ES-I3 (cell line): ENCODE results near the gene ADSS1.
A peak's percentile ranks its signal among the peaks of the same experiment; 100 is the strongest.

Experiments
- H3K36me3 ChIP-seq: 2 replicates; pipeline ENCODE4 v1.6.1; 2013; ENCODE audit warnings: mild to moderate bottlenecking, low read length, control low read depth, moderate library complexity; ENCODE audit not compliant: insufficient read depth
- H3K4me1 ChIP-seq: 2 replicates; pipeline ENCODE4 v1.6.1; 2013; ENCODE audit warnings: mild to moderate bottlenecking, control low read depth, low read length; ENCODE audit not compliant: insufficient read depth
- H3K9ac ChIP-seq: 2 replicates; pipeline ENCODE4 v1.6.1; 2013; ENCODE audit warnings: low read depth, mild to moderate bottlenecking, low read length, moderate library complexity
- H3K9me3 ChIP-seq: 2 replicates; pipeline ENCODE4 v1.6.1; 2013; ENCODE audit warnings: mild to moderate bottlenecking, low read length, moderate library complexity; ENCODE audit not compliant: control insufficient read depth, insufficient read depth

Gene ADSS1

GRCh38 chr14:104700225-104700651, 23.8 kb upstream of the ADSS1 start:
- Histone ChIP-seq H3K4me1 (peaks cover 16% of the 10 kb centered on the region; the same call in 1 of the 2 replicates), H3K36me3 (peaks cover 6% of the 10 kb centered on the region; the same call in 1 of the 2 replicates), H3K9ac (no peak overlapping the region), H3K9me3 (peaks cover 6% of the 10 kb centered on the region; the same call in 1 of the 2 replicates)

GRCh38 chr14:104700747-104701217, 23.2 kb upstream of the ADSS1 start:
- Histone ChIP-seq H3K36me3 (peaks cover 6% of the 10 kb centered on the region; the same call in 1 of the 2 replicates), H3K4me1 (peaks cover 13% of the 10 kb centered on the region; the same call in 1 of the 2 replicates), H3K9me3 (peaks cover 6% of the 10 kb centered on the region; the same call in 1 of the 2 replicates), H3K9ac (peak overlapping the region; percentile 10; the same call in 1 of the 2 replicates)

- Histone ChIP-seq H3K36me3 (no peaks in the 10 kb centered on the region; the same call in none of the 2 replicates), H3K4me1 (peaks cover 12% of the 10 kb centered on the region; the same call in 1 of the 2 replicates), H3K9ac (no peak overlapping the region), H3K9me3 (peaks cover 6% of the 10 kb centered on the region; the same call in 1 of the 2 replicates)
Measured at GRCh38 chr14:104701383-104702076, 22.5 kb upstream of the ADSS1 start.

- peaks cover 6% of the 10 kb centered on the region; the same call in 1 of the 2 replicates for H3K9me3 ChIP-seq
- H3K36me3 ChIP-seq, result no peaks in the 10 kb centered on the region; the same call in none of the 2 replicates
- H3K9ac ChIP-seq, result no peak overlapping the region
- peaks cover 18% of the 10 kb centered on the region; the same call in 1 of the 2 replicates for H3K4me1 ChIP-seq
Measured at GRCh38 chr14:104702106-104702505, 21.9 kb upstream of the ADSS1 start.

- Histone ChIP-seq H3K4me1 (peaks cover 15% of the 10 kb centered on the region; the same call in 1 of the 2 replicates), H3K36me3 (no peaks in the 10 kb centered on the region; the same call in none of the 2 replicates), H3K9me3 (peaks cover 6% of the 10 kb centered on the region; the same call in 1 of the 2 replicates), H3K9ac (no peak overlapping the region)
Measured at GRCh38 chr14:104702673-104703072, 21.4 kb upstream of the ADSS1 start.

- H3K36me3 ChIP-seq, result no peaks in the 10 kb centered on the region; the same call in none of the 2 replicates
- H3K9ac ChIP-seq, result no peak overlapping the region
- H3K4me1 ChIP-seq, result peaks cover 14% of the 10 kb centered on the region; the same call in 1 of the 2 replicates
- H3K9me3 ChIP-seq, result peaks cover 6% of the 10 kb centered on the region; the same call in 1 of the 2 replicates
Measured at GRCh38 chr14:104703269-104703668, 20.8 kb upstream of the ADSS1 start.

GRCh38 chr14:104704252-104704651, 19.8 kb upstream of the ADSS1 start:
- Histone ChIP-seq H3K36me3 (no peaks in the 10 kb centered on the region; the same call in none of the 2 replicates), H3K9me3 (peaks cover 6% of the 10 kb centered on the region; the same call in 1 of the 2 replicates), H3K4me1 (peaks cover 15% of the 10 kb centered on the region; the same call in 1 of the 2 replicates), H3K9ac (no peak overlapping the region)

GRCh38 chr14:104705340-104706047, 18.5 kb upstream of the ADSS1 start:
- no peaks in the 10 kb centered on the region; the same call in none of the 2 replicates for H3K36me3 ChIP-seq
- peaks cover 15% of the 10 kb centered on the region; the same call in 1 of the 2 replicates for H3K4me1 ChIP-seq
- peaks cover 6% of the 10 kb centered on the region; the same call in 1 of the 2 replicates for H3K9me3 ChIP-seq
- H3K9ac ChIP-seq, result no peak overlapping the region

- Histone ChIP-seq H3K4me1 (peaks cover 15% of the 10 kb centered on the region; the same call in 1 of the 2 replicates), H3K36me3 (no peaks in the 10 kb centered on the region; the same call in none of the 2 replicates), H3K9me3 (peaks cover 6% of the 10 kb centered on the region; the same call in 1 of the 2 replicates), H3K9ac (no peak overlapping the region)
Measured at GRCh38 chr14:104706733-104707607, 17.1 kb upstream of the ADSS1 start.

- peaks cover 6% of the 10 kb centered on the region; the same call in 1 of the 2 replicates for H3K9me3 ChIP-seq
- H3K4me1 ChIP-seq, result peaks cover 15% of the 10 kb centered on the region; the same call in 1 of the 2 replicates
- no peak overlapping the region for H3K9ac ChIP-seq
- no peaks in the 10 kb centered on the region; the same call in 1 of the 2 replicates for H3K36me3 ChIP-seq
Measured at GRCh38 chr14:104707608-104708595, 16.1 kb upstream of the ADSS1 start.

GRCh38 chr14:104708606-104709268, 15.3 kb upstream of the ADSS1 start:
- Histone ChIP-seq H3K9ac (no peak overlapping the region), H3K9me3 (peaks cover 6% of the 10 kb centered on the region; the same call in 1 of the 2 replicates), H3K36me3 (no peaks in the 10 kb centered on the region; the same call in 1 of the 2 replicates), H3K4me1 (peaks cover 15% of the 10 kb centered on the region; the same call in 1 of the 2 replicates)
